Suppressor macrophage (primary cell): ENCODE measurements around the gene ADAMTS2.
"Not testable (repeated sequence)": the region's sequence is repeated elsewhere in the genome, so short reads cannot be mapped to it uniquely, and the experiment has no call there.

Experiments
- DNase-seq, 4 experiments: peaks; one replicate each; pipeline ENCODE4 v3.0.0-alpha.2; 2020 to 2022

ADAMTS2 gene

GRCh38 chr5:179295778-179296149, 49.5 kb downstream of the ADAMTS2 start:
- no peak for DNase-seq

DNA sequence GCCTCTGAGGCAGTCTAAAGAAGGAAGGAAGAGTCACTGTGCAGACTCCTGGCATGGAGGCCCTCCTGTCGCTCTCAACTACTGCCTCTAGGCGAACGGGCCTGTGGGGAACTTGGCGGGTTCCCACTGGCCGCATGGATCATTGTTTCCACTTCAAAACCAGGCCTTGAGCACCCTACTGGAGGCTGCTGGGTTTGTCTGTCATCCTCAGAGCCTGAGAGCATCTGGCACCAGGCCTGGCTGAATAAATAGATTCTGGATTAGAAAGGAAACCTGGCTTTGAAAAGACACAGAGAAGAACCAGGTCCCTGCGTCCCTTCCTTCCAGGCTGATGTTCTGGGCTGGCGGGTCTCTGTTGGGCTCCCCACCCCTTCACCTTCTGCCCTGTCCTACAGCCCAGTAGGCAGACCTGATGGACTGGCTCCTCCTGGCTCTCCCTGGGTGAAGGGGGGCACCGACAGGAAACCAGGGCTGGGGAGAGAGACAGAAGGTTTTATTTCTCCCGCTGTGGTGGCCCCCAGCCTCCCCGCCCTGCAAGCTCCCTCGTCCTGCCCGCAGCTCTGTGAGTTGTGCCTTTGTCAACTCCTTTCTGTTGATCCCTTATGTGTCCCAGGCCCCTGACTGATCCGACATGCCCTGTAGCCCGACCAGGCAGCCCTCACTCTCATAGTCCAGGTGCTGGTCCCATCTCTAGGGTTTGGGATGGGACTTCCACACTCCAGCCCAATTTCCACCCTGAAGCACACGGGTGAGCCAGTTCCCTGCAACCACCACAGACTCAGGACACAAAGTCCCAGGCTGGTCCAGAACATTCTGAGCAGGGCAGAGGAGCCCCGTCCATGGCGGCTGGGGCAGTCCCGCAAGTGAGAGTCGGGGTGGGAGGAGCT, 50.1 kb downstream of the ADAMTS2 start:
- DNase-seq: no peak

DNA sequence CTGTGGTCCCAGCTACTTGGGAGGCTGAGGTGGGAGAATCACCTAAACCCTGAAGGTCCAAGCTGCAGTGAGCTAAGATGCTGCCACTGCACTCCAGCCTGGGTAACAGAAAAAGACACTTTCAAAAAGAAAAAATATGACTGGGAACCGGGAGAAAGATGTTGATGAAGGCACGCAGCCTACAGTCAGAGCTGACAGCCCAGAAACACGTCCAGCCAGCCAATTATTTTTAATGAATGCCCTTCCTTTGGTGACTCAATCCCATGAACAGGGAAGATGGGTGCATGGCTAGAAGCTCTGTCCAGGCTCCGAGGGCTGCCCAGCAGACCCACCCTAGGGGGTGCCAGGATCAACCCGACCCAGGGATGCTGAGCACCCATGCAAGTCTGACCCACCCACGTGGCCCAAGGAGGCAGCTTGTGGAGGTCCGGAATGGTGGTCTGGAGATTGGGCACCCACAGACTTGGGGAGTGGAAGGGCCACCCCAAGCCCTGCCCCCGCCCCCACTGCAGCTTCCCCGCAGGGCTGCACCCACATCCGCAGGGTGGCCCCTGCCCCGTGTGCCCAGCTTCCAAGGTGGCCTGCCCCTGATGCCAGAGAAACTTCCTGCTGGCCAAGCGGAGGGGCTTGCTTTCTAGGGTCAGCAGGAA, 51.0 kb downstream of the ADAMTS2 start:
- DNase-seq: no peak

GRCh38 chr5:179292681-179293635, 52.3 kb downstream of the ADAMTS2 start:
- DNase-seq: no peak

GRCh38 chr5:179292202-179292601, 53.1 kb downstream of the ADAMTS2 start:
- no peak for DNase-seq

DNA sequence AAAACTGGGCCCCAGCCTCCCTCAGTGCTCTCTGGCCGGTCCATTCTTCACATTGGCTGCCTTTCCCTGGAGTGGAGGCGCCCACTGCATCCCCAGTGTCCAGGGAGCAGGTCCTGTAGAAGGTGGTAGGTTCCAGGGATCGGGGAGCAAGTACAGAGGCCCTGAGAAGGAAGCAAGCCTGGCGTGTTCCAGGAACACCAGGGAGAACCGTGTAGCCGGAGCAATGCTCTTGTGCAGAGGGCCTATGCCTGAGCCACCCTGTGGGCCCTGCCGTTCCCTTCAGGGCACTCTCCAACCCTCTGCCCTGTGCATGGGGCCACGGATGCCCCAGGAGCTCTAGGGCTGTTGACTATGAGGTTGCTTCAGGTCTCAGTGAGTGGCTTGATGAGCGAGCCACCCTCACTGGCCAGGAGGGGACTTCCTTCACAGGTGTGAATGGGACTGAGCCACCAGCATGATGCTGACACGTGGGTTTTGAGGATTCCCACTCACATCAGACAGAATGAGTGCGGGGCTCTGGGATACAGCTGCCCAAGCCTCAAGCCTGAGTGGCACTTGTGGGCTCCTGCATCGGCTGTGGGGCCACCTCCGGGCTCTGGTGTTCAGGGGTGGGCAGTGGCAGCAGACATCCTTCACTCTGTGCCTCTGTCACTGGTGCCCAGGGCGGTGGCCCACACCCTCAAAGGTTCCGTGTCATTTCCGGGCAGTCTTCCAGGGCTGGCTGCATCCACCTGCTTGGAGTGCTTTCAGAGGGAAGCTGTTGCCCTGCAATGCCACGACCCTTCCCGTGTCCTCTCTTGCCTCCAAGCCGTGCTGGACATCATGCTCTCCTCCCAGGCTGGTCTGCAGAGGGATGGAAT, 54.4 kb downstream of the ADAMTS2 start:
- no peak for DNase-seq

GRCh38 chr5:179289756-179290385, 55.4 kb downstream of the ADAMTS2 start:
- DNase-seq: no peak

GRCh38 chr5:179288809-179289185, 56.5 kb downstream of the ADAMTS2 start:
- no peak for DNase-seq

GRCh38 chr5:179288101-179288808, 57.0 kb downstream of the ADAMTS2 start:
- no peak for DNase-seq

GRCh38 chr5:179287631-179288030, 57.6 kb downstream of the ADAMTS2 start:
- DNase-seq: no peak

DNA sequence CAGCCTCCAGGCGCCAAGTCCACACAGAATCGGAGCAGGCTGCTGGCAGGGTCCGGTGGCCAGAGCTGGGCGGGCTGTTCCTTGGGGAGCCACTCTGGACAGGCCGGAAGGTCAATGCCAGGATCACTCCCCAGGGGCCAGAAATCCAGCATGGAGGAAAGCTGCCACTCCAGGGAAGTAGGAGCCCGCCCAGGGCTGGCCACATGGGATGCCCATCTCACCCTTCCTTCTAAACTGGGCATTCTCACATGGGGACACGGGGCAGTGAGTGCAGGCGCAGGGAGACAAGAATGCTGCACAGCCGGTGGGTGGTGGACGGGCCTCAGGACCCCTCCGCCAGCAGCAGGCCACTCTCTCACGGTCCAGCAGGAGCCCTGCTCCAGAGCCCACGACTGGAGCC, 58.2 kb downstream of the ADAMTS2 start:
- no peak for DNase-seq

DNA sequence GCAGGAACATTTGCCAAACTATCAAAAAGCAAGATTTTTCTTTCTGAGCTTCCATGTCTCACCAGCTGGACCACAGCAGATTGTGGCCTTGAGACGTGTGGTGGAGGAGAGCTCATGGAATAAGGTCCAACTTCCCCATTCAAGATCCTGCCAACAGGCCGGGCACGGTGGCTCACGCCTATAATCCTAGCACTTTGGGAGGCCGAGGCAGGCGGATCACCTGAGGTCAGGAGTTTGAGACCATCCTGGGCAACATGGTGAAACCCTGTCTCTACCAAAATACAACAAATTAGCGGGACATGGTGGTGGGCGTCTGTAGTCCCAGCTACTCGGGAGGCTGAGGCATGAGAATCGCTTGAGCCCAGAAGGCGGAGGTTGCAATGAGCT, 59.5 kb downstream of the ADAMTS2 start:
- not testable (repeated sequence) for DNase-seq

GRCh38 chr5:179284751-179285631, 60.3 kb downstream of the ADAMTS2 start:
- DNase-seq: no peak

- DNase-seq: not testable (repeated sequence)
Observed at GRCh38 chr5:179283908-179284307, 61.4 kb downstream of the ADAMTS2 start.

DNA sequence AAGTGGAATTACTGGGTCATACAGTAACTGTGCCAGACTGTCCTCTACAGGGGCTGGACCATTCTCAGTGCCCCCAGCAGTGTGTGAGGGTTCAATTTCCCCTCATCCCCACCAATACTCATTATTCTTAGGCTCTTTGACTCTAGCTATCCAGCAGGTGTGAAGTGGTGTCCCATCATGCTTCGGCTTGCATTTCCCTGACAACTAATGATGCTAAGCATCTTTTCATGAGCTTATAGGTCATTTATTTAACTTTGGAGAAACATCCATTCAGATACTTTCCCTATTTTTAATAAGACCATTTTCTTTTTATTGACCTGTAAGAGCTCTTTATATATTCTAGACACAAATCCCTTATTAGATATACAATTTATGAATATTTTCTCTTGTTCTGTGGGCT, 63.6 kb downstream of the ADAMTS2 start:
- no peak for DNase-seq

- DNase-seq: no peak
Observed at GRCh38 chr5:179280095-179280490, 65.2 kb downstream of the ADAMTS2 start.

DNA sequence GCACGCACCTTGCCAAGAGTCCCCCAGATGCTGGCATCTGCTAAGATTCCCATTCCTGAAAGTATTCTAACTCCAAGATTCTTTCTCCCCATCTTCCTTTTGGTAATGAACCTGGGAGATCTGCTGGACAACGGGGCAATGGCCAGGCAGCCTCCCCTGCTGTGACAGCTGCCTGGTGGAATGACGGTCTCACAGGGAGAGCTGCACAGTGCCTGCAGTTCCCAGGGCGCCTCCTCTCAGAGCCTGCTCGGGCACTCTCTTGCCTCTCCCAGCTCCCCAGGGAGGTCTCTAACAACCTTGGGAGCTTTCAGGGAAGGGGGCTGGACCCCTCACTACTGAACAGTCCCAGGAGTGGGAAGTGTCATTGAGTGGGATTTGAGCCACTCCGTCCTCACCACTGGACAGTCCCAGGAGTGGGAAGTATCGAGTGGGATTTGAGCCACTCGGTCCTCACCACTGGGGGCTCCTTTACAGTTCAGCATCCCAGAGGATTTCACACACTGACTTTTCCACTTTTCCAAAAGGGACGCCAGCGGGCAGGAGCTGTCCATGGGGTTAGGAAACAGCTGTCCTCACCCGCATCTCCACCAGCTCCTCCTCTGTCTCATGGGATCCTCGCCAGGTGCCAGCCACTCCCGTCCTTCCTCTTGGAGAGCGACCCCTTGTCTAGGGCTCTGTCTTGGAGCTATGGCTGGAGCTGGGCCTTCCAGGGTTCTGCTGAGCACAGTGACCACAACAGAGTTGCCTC, 65.7 kb downstream of the ADAMTS2 start:
- DNase-seq: no peak

- no peak for DNase-seq
Observed at GRCh38 chr5:179278546-179278945, 66.7 kb downstream of the ADAMTS2 start.

GRCh38 chr5:179278119-179278518, 67.1 kb downstream of the ADAMTS2 start:
- DNase-seq: no peak
